ENCODE results near the gene LMO7. TPM values are rescaled to one million over a fixed set of nuclear protein-coding genes. Genes with fewer than 3 reads are reported as not detected.

Gene LMO7
- total and polyA plus RNA-seq, 2 of the 13 experiments (the other 11 are each of a cell fraction or from before 2014, with no cell fraction given) = 34.0 to 121 TPM

DNA sequence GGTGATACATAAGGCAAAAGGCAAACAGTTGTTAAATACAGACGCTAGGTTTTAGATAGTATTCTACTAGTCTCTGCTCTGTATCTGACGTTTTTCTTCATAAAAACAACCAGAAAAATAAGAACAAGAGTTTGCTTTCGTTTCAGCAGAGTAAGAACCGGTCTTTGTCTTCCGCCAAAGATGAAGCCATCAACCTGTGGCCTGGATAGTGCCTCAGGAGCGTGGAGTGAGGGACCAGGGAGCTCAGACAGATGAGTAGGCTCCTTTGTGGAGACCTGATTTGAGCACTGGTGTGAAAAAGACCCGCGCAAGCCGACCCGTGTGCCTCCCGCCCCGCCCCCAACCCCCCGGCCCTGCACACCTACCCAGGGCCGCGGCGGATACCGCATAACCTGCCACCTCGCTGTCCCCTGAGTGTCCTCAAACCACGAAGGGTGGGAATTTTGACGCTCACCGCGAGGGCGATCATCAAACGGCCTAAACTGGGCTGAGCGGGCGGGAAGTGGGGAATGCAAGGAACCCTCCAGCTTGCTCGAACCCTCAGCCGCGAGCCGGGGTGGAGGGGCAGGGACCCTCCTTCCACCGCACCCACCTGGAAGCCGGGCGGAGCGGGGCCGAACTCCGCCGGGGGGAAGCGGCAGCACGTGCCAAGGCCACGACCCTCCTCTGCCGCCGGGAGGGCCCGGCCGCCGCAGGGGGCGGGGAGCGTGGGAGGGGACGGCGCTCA lies 866 bp upstream of the LMO7 start (continued):
- TF ChIP-seq, protein P1, sequence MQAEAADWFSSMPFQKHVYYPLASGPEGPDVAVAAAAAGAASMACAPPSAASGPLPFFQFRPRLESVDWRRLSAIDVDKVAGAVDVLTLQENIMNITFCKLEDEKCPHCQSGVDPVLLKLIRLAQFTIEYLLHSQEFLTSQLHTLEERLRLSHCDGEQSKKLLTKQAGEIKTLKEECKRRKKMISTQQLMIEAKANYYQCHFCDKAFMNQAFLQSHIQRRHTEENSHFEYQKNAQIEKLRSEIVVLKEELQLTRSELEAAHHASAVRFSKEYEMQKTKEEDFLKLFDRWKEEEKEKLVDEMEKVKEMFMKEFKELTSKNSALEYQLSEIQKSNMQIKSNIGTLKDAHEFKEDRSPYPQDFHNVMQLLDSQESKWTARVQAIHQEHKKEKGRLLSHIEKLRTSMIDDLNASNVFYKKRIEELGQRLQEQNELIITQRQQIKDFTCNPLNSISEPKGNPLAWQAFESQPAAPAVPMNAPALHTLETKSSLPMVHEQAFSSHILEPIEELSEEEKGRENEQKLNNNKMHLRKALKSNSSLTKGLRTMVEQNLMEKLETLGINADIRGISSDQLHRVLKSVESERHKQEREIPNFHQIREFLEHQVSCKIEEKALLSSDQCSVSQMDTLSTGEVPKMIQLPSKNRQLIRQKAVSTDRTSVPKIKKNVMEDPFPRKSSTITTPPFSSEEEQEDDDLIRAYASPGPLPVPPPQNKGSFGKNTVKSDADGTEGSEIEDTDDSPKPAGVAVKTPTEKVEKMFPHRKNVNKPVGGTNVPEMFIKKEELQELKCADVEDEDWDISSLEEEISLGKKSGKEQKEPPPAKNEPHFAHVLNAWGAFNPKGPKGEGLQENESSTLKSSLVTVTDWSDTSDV (CRISPR knock-in tag; IDR thresholded peaks at IDR 0.05) = peak; percentile 75; the same call in 1 of the 2 replicates
- TF ChIP-seq CREBL2 (CRISPR knock-in tag; IDR thresholded peaks at IDR 0.05; ENCODE audit: borderline replicate concordance) = peak; percentile 89; the same call in 1 of the 2 replicates
- peak; percentile 24; the same call in 1 of the 2 replicates for TF ChIP-seq TMF1 (CRISPR knock-in tag; IDR thresholded peaks at IDR 0.05; ENCODE audit: low read depth)
- peak; percentile 88; the same call in 1 of the 2 replicates for TF ChIP-seq SALL2 (CRISPR knock-in tag; IDR thresholded peaks at IDR 0.05)
- peak; percentile 83; the same call in 1 of the 2 replicates for TF ChIP-seq ZNF446 (CRISPR knock-in tag; IDR thresholded peaks at IDR 0.05)
- TF ChIP-seq, protein P2, sequence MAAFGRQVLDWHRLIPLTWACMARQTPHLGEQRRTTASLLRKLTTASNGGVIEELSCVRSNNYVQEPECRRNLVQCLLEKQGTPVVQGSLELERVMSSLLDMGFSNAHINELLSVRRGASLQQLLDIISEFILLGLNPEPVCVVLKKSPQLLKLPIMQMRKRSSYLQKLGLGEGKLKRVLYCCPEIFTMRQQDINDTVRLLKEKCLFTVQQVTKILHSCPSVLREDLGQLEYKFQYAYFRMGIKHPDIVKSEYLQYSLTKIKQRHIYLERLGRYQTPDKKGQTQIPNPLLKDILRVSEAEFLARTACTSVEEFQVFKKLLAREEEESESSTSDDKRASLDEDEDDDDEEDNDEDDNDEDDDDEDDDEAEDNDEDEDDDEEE (CRISPR knock-in tag; IDR thresholded peaks at IDR 0.05) = peak; percentile 90
- peak; percentile 93; the same call in 1 of the 2 replicates for TF ChIP-seq ZNF451 (CRISPR knock-in tag; IDR thresholded peaks at IDR 0.05)
- TF ChIP-seq PREB (CRISPR knock-in tag; IDR thresholded peaks at IDR 0.05) = no peak
- TF ChIP-seq KLF16 (CRISPR knock-in tag; IDR thresholded peaks at IDR 0.05) = no peak
- TF ChIP-seq, protein P3, sequence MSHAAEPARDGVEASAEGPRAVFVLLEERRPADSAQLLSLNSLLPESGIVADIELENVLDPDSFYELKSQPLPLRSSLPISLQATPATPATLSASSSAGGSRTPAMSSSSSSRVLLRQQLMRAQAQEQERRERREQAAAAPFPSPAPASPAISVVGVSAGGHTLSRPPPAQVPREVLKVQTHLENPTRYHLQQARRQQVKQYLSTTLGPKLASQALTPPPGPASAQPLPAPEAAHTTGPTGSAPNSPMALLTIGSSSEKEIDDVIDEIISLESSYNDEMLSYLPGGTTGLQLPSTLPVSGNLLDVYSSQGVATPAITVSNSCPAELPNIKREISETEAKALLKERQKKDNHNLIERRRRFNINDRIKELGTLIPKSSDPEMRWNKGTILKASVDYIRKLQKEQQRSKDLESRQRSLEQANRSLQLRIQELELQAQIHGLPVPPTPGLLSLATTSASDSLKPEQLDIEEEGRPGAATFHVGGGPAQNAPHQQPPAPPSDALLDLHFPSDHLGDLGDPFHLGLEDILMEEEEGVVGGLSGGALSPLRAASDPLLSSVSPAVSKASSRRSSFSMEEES (CRISPR knock-in tag; IDR thresholded peaks at IDR 0.05) = 0 out of 2 replicates have a peak, but pooled peaks have one; percentile 13
- TF ChIP-seq, protein P4, sequence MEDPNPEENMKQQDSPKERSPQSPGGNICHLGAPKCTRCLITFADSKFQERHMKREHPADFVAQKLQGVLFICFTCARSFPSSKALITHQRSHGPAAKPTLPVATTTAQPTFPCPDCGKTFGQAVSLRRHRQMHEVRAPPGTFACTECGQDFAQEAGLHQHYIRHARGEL (CRISPR knock-in tag; IDR thresholded peaks at IDR 0.05) = no peak
- no peak for TF ChIP-seq PPARG (CRISPR knock-in tag; conservative IDR thresholded peaks at IDR 0.05)
- peak; percentile 65; the same call in 1 of the 2 replicates for TF ChIP-seq ZFX (CRISPR knock-in tag; IDR thresholded peaks at IDR 0.05; ENCODE audit: low read depth)
- no peak for TF ChIP-seq ZNF7 (CRISPR knock-in tag; IDR thresholded peaks at IDR 0.05)
- TF ChIP-seq ZNF547 (CRISPR knock-in tag; IDR thresholded peaks at IDR 0.05) = peak; percentile 74; the same call in 1 of the 2 replicates
- TF ChIP-seq HNF1B (CRISPR knock-in tag; IDR thresholded peaks at IDR 0.05) = no peak
- no peak for TF ChIP-seq ZNF136 (CRISPR knock-in tag; IDR thresholded peaks at IDR 0.05; ENCODE audit: low read depth)
- TF ChIP-seq ZMYM4 (CRISPR knock-in tag; IDR thresholded peaks at IDR 0.05) = peak; percentile 50; the same call in 1 of the 2 replicates
- TF ChIP-seq ZNF790 (CRISPR knock-in tag; IDR thresholded peaks at IDR 0.05; ENCODE audit: borderline replicate concordance) = peak; percentile 92; the same call in 1 of the 2 replicates

Data from HepG2 (cell line).